Parathyroid adenoma (tissue), 2 donors: ENCODE results near the gene LIN52.

Experiments used
- H2AFZ ChIP-seq: fragments of 300-600 bp; sonication (generic); one replicate; pipeline ENCODE4 v1.7.0; 2017; ENCODE audit warnings: antibody characterized with exemption, mild to moderate bottlenecking
- H3K27ac ChIP-seq: fragments of 300-600 bp; sonication (generic); one replicate; pipeline ENCODE4 v1.7.0; 2017
- H3K27me3 ChIP-seq: fragments of 300-600 bp; sonication (generic); one replicate; pipeline ENCODE4 v1.7.0; 2017; ENCODE audit warnings: low read length; ENCODE audit not compliant: control insufficient read depth, insufficient read depth
- H3K36me3 ChIP-seq: fragments of 300-600 bp; sonication (generic); one replicate; pipeline ENCODE4 v1.7.0; 2017; ENCODE audit warnings: low read length; ENCODE audit not compliant: control insufficient read depth, insufficient read depth
- H3K4me1 ChIP-seq: fragments of 300-600 bp; sonication (generic); one replicate; pipeline ENCODE4 v1.7.0; 2017; ENCODE audit warnings: control low read depth
- H3K4me2 ChIP-seq: fragments of 300-600 bp; sonication (generic); one replicate; pipeline ENCODE4 v1.7.0; 2017; ENCODE audit warnings: low read length
- H3K4me3 ChIP-seq: fragments of 300-600 bp; sonication (generic); one replicate; pipeline ENCODE4 v1.7.0; 2017; ENCODE audit warnings: low read depth, low read length
- H3K79me2 ChIP-seq: fragments of 300-600 bp; sonication (generic); one replicate; pipeline ENCODE4 v1.7.0; 2017; ENCODE audit warnings: control low read depth
- H3K9ac ChIP-seq: fragments of 300-600 bp; sonication (generic); one replicate; pipeline ENCODE4 v1.7.0; 2017; ENCODE audit warnings: mild to moderate bottlenecking
- H3K9me3 ChIP-seq: fragments of 300-600 bp; sonication (generic); one replicate; pipeline ENCODE4 v1.7.0; 2017; ENCODE audit warnings: low read length; ENCODE audit not compliant: control insufficient read depth
- CTCF ChIP-seq: fragments of 300-600 bp; sonication (generic); IDR thresholded peaks from one replicate; pipeline ENCODE4 v1.7.0; 2017; ENCODE audit warnings: antibody characterized with exemption, mild to moderate bottlenecking
- donor health status: primary hyperparathyroidism.

The LIN52 gene

DNA sequence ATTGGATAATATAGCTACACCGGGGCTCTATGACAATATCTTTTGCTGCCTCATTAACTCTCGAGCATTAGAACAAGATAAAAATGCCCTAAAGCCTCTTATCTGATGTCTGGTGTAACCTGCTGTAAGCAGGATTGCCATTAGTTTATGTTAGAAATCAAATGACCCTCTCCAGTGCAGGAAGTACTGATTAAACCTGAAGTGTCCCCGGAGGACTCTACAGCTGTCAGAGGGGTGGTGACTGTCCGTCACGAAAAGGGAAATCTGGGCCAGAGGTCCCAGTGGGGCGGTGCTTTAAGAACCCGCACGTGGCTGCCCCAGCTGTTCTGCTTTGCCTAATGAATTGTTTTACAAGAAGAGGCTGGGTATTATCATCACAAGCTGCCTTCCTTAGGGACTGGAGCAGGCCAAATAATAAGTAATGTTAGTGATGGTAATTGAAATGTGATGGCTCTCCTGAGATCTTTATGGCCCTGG, 55.7 kb downstream of the LIN52 start:
- Histone ChIP-seq H3K36me3 (no peaks in the 10 kb centered on the region), H3K27me3 (no peaks in the 10 kb centered on the region), H2AFZ (no peak overlapping the region), H3K27ac (no peak overlapping the region), H3K4me1 (no peaks in the 10 kb centered on the region), H3K4me3 (no peak overlapping the region), H3K79me2 (no peaks in the 10 kb centered on the region), H3K4me2 (peak overlapping the region; percentile 13), H3K9me3 (no peaks in the 10 kb centered on the region), H3K9ac (no peak overlapping the region)
- TF ChIP-seq CTCF: no peak

- Histone ChIP-seq H3K4me2 (no peak overlapping the region), H3K79me2 (no peaks in the 10 kb centered on the region), H3K9ac (no peak overlapping the region), H3K27me3 (no peaks in the 10 kb centered on the region), H3K4me3 (no peak overlapping the region), H3K4me1 (no peaks in the 10 kb centered on the region), H3K36me3 (no peaks in the 10 kb centered on the region), H3K27ac (no peak overlapping the region), H3K9me3 (no peaks in the 10 kb centered on the region), H2AFZ (no peak overlapping the region)
- no peak for TF ChIP-seq CTCF
Measured at GRCh38 chr14:74141703-74142102, 56.9 kb downstream of the LIN52 start.

GRCh38 chr14:74142523-74142922, 57.8 kb downstream of the LIN52 start:
- Histone ChIP-seq H2AFZ (no peak overlapping the region), H3K79me2 (no peaks in the 10 kb centered on the region), H3K27ac (no peak overlapping the region), H3K36me3 (no peaks in the 10 kb centered on the region), H3K9ac (no peak overlapping the region), H3K4me3 (no peak overlapping the region), H3K4me2 (no peak overlapping the region), H3K9me3 (no peaks in the 10 kb centered on the region), H3K4me1 (no peaks in the 10 kb centered on the region), H3K27me3 (no peaks in the 10 kb centered on the region)
- TF ChIP-seq CTCF: no peak

GRCh38 chr14:74144789-74145188, 60.0 kb downstream of the LIN52 start:
- H2AFZ ChIP-seq: no peak overlapping the region
- no peaks in the 10 kb centered on the region for H3K36me3 ChIP-seq
- no peak overlapping the region for H3K4me3 ChIP-seq
- no peak overlapping the region for H3K4me2 ChIP-seq
- TF ChIP-seq CTCF: no peak
- H3K27me3 ChIP-seq: no peaks in the 10 kb centered on the region
- no peak overlapping the region for H3K9ac ChIP-seq
- no peaks in the 10 kb centered on the region for H3K79me2 ChIP-seq
- no peak overlapping the region for H3K27ac ChIP-seq
- H3K9me3 ChIP-seq: no peaks in the 10 kb centered on the region
- no peaks in the 10 kb centered on the region for H3K4me1 ChIP-seq

DNA sequence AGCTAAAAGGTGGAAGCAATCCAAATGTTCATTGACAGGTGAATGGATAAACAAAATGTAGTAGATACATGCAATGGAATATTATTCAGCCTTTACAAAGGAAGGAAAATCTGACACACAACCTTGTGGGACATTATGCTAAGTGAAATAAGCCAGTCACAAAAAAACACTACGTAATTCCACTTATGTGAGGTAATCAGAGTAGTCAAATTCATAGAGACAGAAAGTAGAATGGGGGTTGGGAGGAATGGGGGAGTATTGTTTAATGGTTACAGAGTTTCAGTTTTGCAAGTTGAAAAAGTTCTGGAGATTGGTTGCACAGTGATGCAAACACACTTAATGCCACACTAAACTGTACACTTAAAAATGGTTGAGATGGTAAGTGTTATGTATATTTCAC, 62.8 kb downstream of the LIN52 start:
- Histone ChIP-seq H3K4me2 (no peak overlapping the region), H3K36me3 (no peaks in the 10 kb centered on the region), H3K27ac (no peak overlapping the region), H3K27me3 (no peaks in the 10 kb centered on the region), H3K4me1 (no peaks in the 10 kb centered on the region), H3K4me3 (no peak overlapping the region), H3K9me3 (no peaks in the 10 kb centered on the region), H3K9ac (no peak overlapping the region), H2AFZ (no peak overlapping the region), H3K79me2 (no peaks in the 10 kb centered on the region)
- TF ChIP-seq CTCF: no peak
